ENCODE results near the gene SLC35A3.
"Not testable (repeated sequence)": the region's sequence is repeated elsewhere in the genome, so short reads cannot be mapped to it uniquely, and the experiment has no call there.

The SLC35A3 gene

GRCh38 chr1:99970713-99971255 is 988 bp downstream of the SLC35A3 start:
- no peak overlapping the region for H2BK12ac ChIP-seq (ENCODE audit: low read length)
- no peak overlapping the region for H3K27ac ChIP-seq (replicated peaks; ENCODE audit: low read length)
- no peak overlapping the region for H3K18ac ChIP-seq (ENCODE audit: low read length)
- H2AFZ ChIP-seq (ENCODE audit: low read length) = peak overlapping the region; percentile 99
- no peak overlapping the region for H2BK5ac ChIP-seq (ENCODE audit: low read length)
- no peak overlapping the region for H2BK15ac ChIP-seq (ENCODE audit: low read length)
- no peaks in the 10 kb centered on the region for H3K79me1 ChIP-seq (ENCODE audit: low read depth, low read length)
- no peak overlapping the region for H2AK5ac ChIP-seq (ENCODE audit: low read depth, low read length)
- no peak overlapping the region for H4K8ac ChIP-seq (ENCODE audit: low read depth, low read length)
- no peak overlapping the region for H3K14ac ChIP-seq (ENCODE audit: low read length)
- H3K4me1 ChIP-seq (ENCODE audit: control insufficient read depth in 2 of 2, insufficient read depth in 1 of 2, low read depth in 1 of 2, low read length in 2 of 2) = peaks cover 3 to 5% of the 10 kb centered on the region in 2 donors
- H4K91ac ChIP-seq (ENCODE audit: low read depth, low read length, poor library complexity) = no peak overlapping the region
- peak overlapping the region; percentile 67 to 93 for H3K4me3 ChIP-seq (ENCODE audit: low read length in 2 of 2)
- H3K4me2 ChIP-seq (ENCODE audit: insufficient read depth, low read length, poor library complexity, severe bottlenecking) = peak overlapping the region; percentile 96
- no peak overlapping the region for H2BK120ac ChIP-seq (ENCODE audit: low read depth, low read length)
- no peaks in the 10 kb centered on the region for H3K9me3 ChIP-seq (replicated peaks in 1 of 2; ENCODE audit: control insufficient read depth in 2 of 2, insufficient read depth in 1 of 2, low read depth in 1 of 2, low read length in 2 of 2)
- no peak overlapping the region for H3K23ac ChIP-seq (ENCODE audit: low read depth, low read length, poor library complexity)
- no peaks in the 10 kb centered on the region for H3K27me3 ChIP-seq (ENCODE audit: control insufficient read depth in 3 of 3, insufficient read depth in 3 of 3, low read depth in 1 of 3, low read length in 3 of 3)
- WGBS, 2 donors (ENCODE audit: extremely low coverage in 2 of 2, insufficient read length in 2 of 2, insufficient replicate concordance in 1 of 2) = no CpG with 5 or more reads among the region's 7 CpGs
- H3K4ac ChIP-seq (ENCODE audit: low read length) = no peak overlapping the region
- H3K36me3 ChIP-seq (replicated peaks in 1 of 2; ENCODE audit: control insufficient read depth in 2 of 2, insufficient read depth in 2 of 2, low read length in 2 of 2) = peaks cover 0 to 12% of the 10 kb centered on the region in 2 donors
- no peak overlapping the region for H3K9ac ChIP-seq (ENCODE audit: low read depth, low read length, poor library complexity)
- DNase-seq (ENCODE audit: low spot score) = no peak

GRCh38 chr1:99972066-99972465 is 2.3 kb downstream of the SLC35A3 start:
- not testable (repeated sequence) for H3K4me3 ChIP-seq (ENCODE audit: low read length in 2 of 2); H2BK120ac ChIP-seq (ENCODE audit: low read depth, low read length); H4K8ac ChIP-seq (ENCODE audit: low read depth, low read length); H3K14ac ChIP-seq (ENCODE audit: low read length); H3K18ac ChIP-seq (ENCODE audit: low read length); H3K9me3 ChIP-seq (replicated peaks in 1 of 2; ENCODE audit: control insufficient read depth in 2 of 2, insufficient read depth in 1 of 2, low read depth in 1 of 2, low read length in 2 of 2); H4K91ac ChIP-seq (ENCODE audit: low read depth, low read length, poor library complexity); H3K27ac ChIP-seq (replicated peaks; ENCODE audit: low read length); H3K4me1 ChIP-seq (ENCODE audit: control insufficient read depth in 2 of 2, insufficient read depth in 1 of 2, low read depth in 1 of 2, low read length in 2 of 2); H3K4ac ChIP-seq (ENCODE audit: low read length); H3K27me3 ChIP-seq (ENCODE audit: control insufficient read depth in 3 of 3, insufficient read depth in 3 of 3, low read depth in 1 of 3, low read length in 3 of 3); H2AFZ ChIP-seq (ENCODE audit: low read length); H3K4me2 ChIP-seq (ENCODE audit: insufficient read depth, low read length, poor library complexity, severe bottlenecking); H2BK12ac ChIP-seq (ENCODE audit: low read length); H3K9ac ChIP-seq (ENCODE audit: low read depth, low read length, poor library complexity); DNase-seq (ENCODE audit: low spot score); H2BK5ac ChIP-seq (ENCODE audit: low read length); H2BK15ac ChIP-seq (ENCODE audit: low read length); H3K23ac ChIP-seq (ENCODE audit: low read depth, low read length, poor library complexity); H2AK5ac ChIP-seq (ENCODE audit: low read depth, low read length); H3K79me1 ChIP-seq (ENCODE audit: low read depth, low read length)
- no CpG with 5 or more reads among the region's 7 CpGs for WGBS, 2 donors (ENCODE audit: extremely low coverage in 2 of 2, insufficient read length in 2 of 2, insufficient replicate concordance in 1 of 2)
- H3K36me3 ChIP-seq (replicated peaks in 1 of 2; ENCODE audit: control insufficient read depth in 2 of 2, insufficient read depth in 2 of 2, low read length in 2 of 2) = peaks cover 0 to 21% of the 10 kb centered on the region in 2 donors

DNA sequence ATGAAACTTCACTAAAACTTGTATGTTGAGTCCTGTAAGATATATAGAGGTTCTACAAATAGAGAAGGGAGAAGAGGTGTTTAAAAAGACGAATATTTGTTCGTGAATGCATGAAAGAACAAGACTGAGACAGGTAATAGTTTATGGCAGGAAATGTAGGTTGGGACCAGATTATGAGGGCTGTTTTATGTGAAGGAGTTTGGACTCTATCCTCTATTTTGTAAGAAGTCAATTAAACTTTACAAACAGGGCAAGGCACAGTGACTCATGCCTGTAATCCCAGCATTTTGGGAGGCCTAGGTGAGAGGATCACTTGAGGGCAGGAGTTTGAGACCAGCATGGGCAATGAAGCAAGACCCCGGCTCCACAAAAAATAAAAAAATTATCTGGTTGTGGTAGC is 5.7 kb downstream of the SLC35A3 start:
- Histone ChIP-seq H3K9me3 (replicated peaks in 1 of 2; ENCODE audit: control insufficient read depth in 2 of 2, insufficient read depth in 1 of 2, low read depth in 1 of 2, low read length in 2 of 2) (no peaks in the 10 kb centered on the region), H2BK15ac (ENCODE audit: low read length) (no peak overlapping the region), H3K23ac (ENCODE audit: low read depth, low read length, poor library complexity) (no peak overlapping the region), H3K14ac (ENCODE audit: low read length) (peak overlapping the region; percentile 38), H3K36me3 (replicated peaks in 1 of 2; ENCODE audit: control insufficient read depth in 2 of 2, insufficient read depth in 2 of 2, low read length in 2 of 2) (peaks cover 0 to 21% of the 10 kb centered on the region in 2 donors), H3K27ac (replicated peaks; ENCODE audit: low read length) (no peak overlapping the region), H2AK5ac (ENCODE audit: low read depth, low read length) (no peak overlapping the region), H4K91ac (ENCODE audit: low read depth, low read length, poor library complexity) (no peak overlapping the region), H3K9ac (ENCODE audit: low read depth, low read length, poor library complexity) (no peak overlapping the region), H2BK5ac (ENCODE audit: low read length) (peak overlapping the region; percentile 13), H2BK12ac (ENCODE audit: low read length) (no peak overlapping the region), H2AFZ (ENCODE audit: low read length) (no peak overlapping the region), H3K79me1 (ENCODE audit: low read depth, low read length) (no peaks in the 10 kb centered on the region), H4K8ac (ENCODE audit: low read depth, low read length) (no peak overlapping the region), H3K18ac (ENCODE audit: low read length) (no peak overlapping the region), H3K4me2 (ENCODE audit: insufficient read depth, low read length, poor library complexity, severe bottlenecking) (no peak overlapping the region), H3K4ac (ENCODE audit: low read length) (no peak overlapping the region), H3K27me3 (ENCODE audit: control insufficient read depth in 3 of 3, insufficient read depth in 3 of 3, low read depth in 1 of 3, low read length in 3 of 3) (no peaks in the 10 kb centered on the region), H3K4me1 (ENCODE audit: control insufficient read depth in 2 of 2, insufficient read depth in 1 of 2, low read depth in 1 of 2, low read length in 2 of 2) (no peaks in the 10 kb centered on the region), H3K4me3 (ENCODE audit: low read length in 2 of 2) (no peak overlapping the region), H2BK120ac (ENCODE audit: low read depth, low read length) (no peak overlapping the region)
- DNase-seq (ENCODE audit: low spot score) = no peak
- 100% methylated on average over 2 of the region's 3 CpGs for WGBS, 2 donors (ENCODE audit: extremely low coverage in 2 of 2, insufficient read length in 2 of 2, insufficient replicate concordance in 1 of 2)

DNA sequence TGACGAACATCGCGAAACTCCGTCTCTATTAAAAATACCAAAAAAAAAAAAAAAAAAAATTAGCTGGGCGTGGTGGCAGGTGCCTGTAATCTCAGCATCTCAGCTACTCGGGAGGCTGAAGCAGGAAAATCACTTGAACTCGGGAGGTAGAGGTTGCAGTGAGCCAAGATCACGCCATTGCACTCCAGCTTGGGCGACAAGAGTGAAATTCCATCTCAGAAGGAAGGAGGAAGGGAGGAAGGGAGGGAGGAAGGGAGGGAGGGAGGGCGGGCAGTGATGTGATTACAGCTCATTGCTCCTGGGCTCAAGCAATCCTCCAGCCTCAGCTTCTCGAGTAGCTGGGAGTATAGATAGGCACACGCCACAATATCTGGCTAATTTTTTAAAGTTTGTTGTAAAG is 7.5 kb downstream of the SLC35A3 start:
- WGBS, 2 donors (ENCODE audit: extremely low coverage in 2 of 2, insufficient read length in 2 of 2, insufficient replicate concordance in 1 of 2) = no CpG with 5 or more reads among the region's 12 CpGs
- not testable (repeated sequence) for H4K91ac ChIP-seq (ENCODE audit: low read depth, low read length, poor library complexity); H2BK12ac ChIP-seq (ENCODE audit: low read length); H3K79me1 ChIP-seq (ENCODE audit: low read depth, low read length); H2BK120ac ChIP-seq (ENCODE audit: low read depth, low read length); H3K9me3 ChIP-seq (replicated peaks in 1 of 2; ENCODE audit: control insufficient read depth in 2 of 2, insufficient read depth in 1 of 2, low read depth in 1 of 2, low read length in 2 of 2); H2AFZ ChIP-seq (ENCODE audit: low read length); DNase-seq (ENCODE audit: low spot score); H3K4me3 ChIP-seq (ENCODE audit: low read length in 2 of 2); H3K14ac ChIP-seq (ENCODE audit: low read length); H3K9ac ChIP-seq (ENCODE audit: low read depth, low read length, poor library complexity); H3K18ac ChIP-seq (ENCODE audit: low read length); H3K4me2 ChIP-seq (ENCODE audit: insufficient read depth, low read length, poor library complexity, severe bottlenecking); H2BK15ac ChIP-seq (ENCODE audit: low read length); H4K8ac ChIP-seq (ENCODE audit: low read depth, low read length); H2AK5ac ChIP-seq (ENCODE audit: low read depth, low read length); H3K4me1 ChIP-seq (ENCODE audit: control insufficient read depth in 2 of 2, insufficient read depth in 1 of 2, low read depth in 1 of 2, low read length in 2 of 2); H3K27ac ChIP-seq (replicated peaks; ENCODE audit: low read length); H2BK5ac ChIP-seq (ENCODE audit: low read length); H3K23ac ChIP-seq (ENCODE audit: low read depth, low read length, poor library complexity); H3K27me3 ChIP-seq (ENCODE audit: control insufficient read depth in 3 of 3, insufficient read depth in 3 of 3, low read depth in 1 of 3, low read length in 3 of 3); H3K4ac ChIP-seq (ENCODE audit: low read length)
- H3K36me3 ChIP-seq (replicated peaks in 1 of 2; ENCODE audit: control insufficient read depth in 2 of 2, insufficient read depth in 2 of 2, low read length in 2 of 2) = peaks cover 0 to 21% of the 10 kb centered on the region in 2 donors
